GM21381 (cell line): ENCODE data around the gene GPATCH2L.

Experiments used
- ATAC-seq: cut with Tn5 transposase; IDR thresholded peaks from one replicate; pipeline ENCODE4 v1.9.1; 2021; ENCODE audit warnings: mild to moderate bottlenecking, moderate library complexity; ENCODE audit not compliant: unreplicated experiment

Gene GPATCH2L

GRCh38 chr14:76252471-76252870 lies 100.7 kb downstream of the GPATCH2L start:
- no peak for ATAC-seq

GRCh38 chr14:76253111-76253510 lies 101.4 kb downstream of the GPATCH2L start:
- ATAC-seq, result no peak

- no peak for ATAC-seq
Observed at GRCh38 chr14:76256545-76256944, 104.8 kb downstream of the GPATCH2L start.

GRCh38 chr14:76257111-76257803 lies 105.5 kb downstream of the GPATCH2L start:
- no peak for ATAC-seq

- ATAC-seq, result no peak
Observed at GRCh38 chr14:76257842-76258397, 106.2 kb downstream of the GPATCH2L start.

GRCh38 chr14:76259029-76259735 lies 107.5 kb downstream of the GPATCH2L start:
- no peak for ATAC-seq

- no peak for ATAC-seq
Observed at GRCh38 chr14:76260749-76261148, 109.0 kb downstream of the GPATCH2L start.

- no peak for ATAC-seq
Observed at GRCh38 chr14:76261371-76261811, 109.7 kb downstream of the GPATCH2L start.

GRCh38 chr14:76262641-76263040 lies 110.9 kb downstream of the GPATCH2L start:
- no peak for ATAC-seq
